Measurements from ENCODE around the gene TBCA.

DNA sequence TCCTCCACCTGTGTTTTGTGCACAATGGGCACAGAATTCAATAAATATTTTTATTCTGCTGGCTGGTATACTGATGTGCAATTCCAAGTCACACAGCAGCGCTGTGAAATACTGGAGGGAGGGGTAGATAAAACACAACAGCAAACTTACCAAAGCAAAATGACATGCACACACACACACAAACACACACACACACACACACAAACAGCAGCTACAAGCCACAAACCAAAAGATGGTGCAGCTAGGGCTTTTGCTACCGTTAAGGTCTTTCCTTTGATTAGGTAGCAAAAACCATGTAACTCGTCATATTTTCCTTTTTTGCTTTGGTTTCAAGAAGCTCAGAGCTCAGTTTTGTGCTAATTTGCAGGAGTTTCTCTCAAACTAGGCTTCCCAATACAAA lies 1.8 kb upstream of the TBCA start:
- TF ChIP-seq, protein P1, sequence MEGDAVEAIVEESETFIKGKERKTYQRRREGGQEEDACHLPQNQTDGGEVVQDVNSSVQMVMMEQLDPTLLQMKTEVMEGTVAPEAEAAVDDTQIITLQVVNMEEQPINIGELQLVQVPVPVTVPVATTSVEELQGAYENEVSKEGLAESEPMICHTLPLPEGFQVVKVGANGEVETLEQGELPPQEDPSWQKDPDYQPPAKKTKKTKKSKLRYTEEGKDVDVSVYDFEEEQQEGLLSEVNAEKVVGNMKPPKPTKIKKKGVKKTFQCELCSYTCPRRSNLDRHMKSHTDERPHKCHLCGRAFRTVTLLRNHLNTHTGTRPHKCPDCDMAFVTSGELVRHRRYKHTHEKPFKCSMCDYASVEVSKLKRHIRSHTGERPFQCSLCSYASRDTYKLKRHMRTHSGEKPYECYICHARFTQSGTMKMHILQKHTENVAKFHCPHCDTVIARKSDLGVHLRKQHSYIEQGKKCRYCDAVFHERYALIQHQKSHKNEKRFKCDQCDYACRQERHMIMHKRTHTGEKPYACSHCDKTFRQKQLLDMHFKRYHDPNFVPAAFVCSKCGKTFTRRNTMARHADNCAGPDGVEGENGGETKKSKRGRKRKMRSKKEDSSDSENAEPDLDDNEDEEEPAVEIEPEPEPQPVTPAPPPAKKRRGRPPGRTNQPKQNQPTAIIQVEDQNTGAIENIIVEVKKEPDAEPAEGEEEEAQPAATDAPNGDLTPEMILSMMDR (IDR thresholded peaks at IDR 0.05) = no peak
- no peak for TF ChIP-seq POLR2A (IDR thresholded peaks at IDR 0.05)
